K562 (cell line): ENCODE results near the gene MEGF9. TPM values are rescaled to one million over a fixed set of nuclear protein-coding genes. Genes with fewer than 3 reads are reported as not detected.

Source experiments
- ATAC-seq: fragments of 200-7000 bp; cut with Tn5 transposase; 3 replicates; pipeline ENCODE4 v1.9.1; 2020; ENCODE audit warnings: moderate library complexity
- BruUV-seq: library from RNA; stranded (reverse); fragments of 400-500 nt; replicated peaks from 2 replicates; lab custom pipeline; 2021; lab: Mats Ljungman, UMichigan
- CTCF ChIA-PET: fragments of 300-600 bp; formaldehyde crosslinking; extraction: SDS; loops from one replicate; lab custom pipeline; 2021; ENCODE audit warnings: low intra/inter-chr PET ratio; lab: Yijun Ruan, JAX
- POLR2A ChIA-PET: fragments of 300-600, 350-650 bp; sonication (Branson Sonifier 250); formaldehyde crosslinking; extraction: SDS; loops from one replicate; lab custom pipeline; 2021; ENCODE audit warnings: antibody characterized with exemption, inconsistent platforms; lab: Yijun Ruan, JAX
- DNase-seq, 4 experiments: peaks; one replicate each; pipeline versions ENCODE4 v3.0.0 to v3.0.0-alpha.2; 2011 to 2018; ENCODE audit warnings: low spot score in 3 of 4, mixed read lengths in 3 of 4; ENCODE audit errors: extremely low read depth in 1 of 4
- FAIRE-seq: peaks from 2 replicates; lab custom pipeline; 2011; peaks lifted over from hg19 to GRCh38; lab: Jason Lieb, UNC
- H2AFZ ChIP-seq: 2 replicates; pipeline ENCODE4 v1.6.0; 2011; ENCODE audit warnings: low read depth, low read length, control low read depth, inconsistent platforms
- H3K27ac ChIP-seq: fragments of 200-600 bp; 3 replicates; pipeline ENCODE4 v1.8.0; 2011; ENCODE audit warnings: low read depth, mild to moderate bottlenecking, control low read depth, inconsistent platforms, low read length, moderate library complexity, mixed read lengths; ENCODE audit errors: extremely low read depth
- H3K27me3 ChIP-seq, 2 experiments: fragments of 300-600 bp in 1 of 2; 2 replicates in 1 of 2; 3 replicates in 1 of 2; pipeline versions ENCODE4 v1.6.0 to v1.8.0; 2011; ENCODE audit warnings: inconsistent platforms in 2 of 2, low read length in 2 of 2, mild to moderate bottlenecking in 1 of 2, mixed read lengths in 1 of 2, moderate library complexity in 1 of 2; ENCODE audit not compliant: control insufficient read depth in 2 of 2, insufficient read depth in 2 of 2
- H3K36me3 ChIP-seq: fragments of 300-600 bp; 3 replicates; pipeline ENCODE4 v1.8.0; 2011; ENCODE audit warnings: mild to moderate bottlenecking, low read length, inconsistent platforms; ENCODE audit not compliant: control insufficient read depth, insufficient read depth
- H3K4me1 ChIP-seq, 2 experiments: fragments of 200-600 bp in 1 of 2; replicated peaks in 1 of 2; 2 replicates in 1 of 2; 3 replicates in 1 of 2; pipeline versions ENCODE4 v1.5.1 to v1.8.0; 2011; ENCODE audit warnings: inconsistent platforms in 2 of 2, low read length in 2 of 2, mild to moderate bottlenecking in 1 of 2, mixed read lengths in 1 of 2, moderate library complexity in 1 of 2; ENCODE audit not compliant: control insufficient read depth in 2 of 2, insufficient read depth in 2 of 2
- H3K4me2 ChIP-seq: 2 replicates; pipeline ENCODE4 v1.6.1; 2011; ENCODE audit warnings: low read length, control low read depth, inconsistent platforms, mixed read lengths; ENCODE audit not compliant: insufficient read depth
- H3K4me3 ChIP-seq: fragments of 200-600 bp; sonication (generic), shearing (Covaris generic); 2 replicates; pipeline ENCODE4 v1.5.1; 2016; ENCODE audit warnings: control low read depth, inconsistent platforms
- H3K79me2 ChIP-seq: fragments of 200-600 bp; 3 replicates; pipeline ENCODE4 v1.8.0; 2011; ENCODE audit warnings: low read length, inconsistent platforms; ENCODE audit not compliant: control insufficient read depth, insufficient read depth
- H3K9ac ChIP-seq, 2 experiments: 2 replicates each; pipeline versions ENCODE4 v1.6.0 to v1.6.1; 2011; ENCODE audit warnings: low read depth in 2 of 2, low read length in 2 of 2, control low read depth in 1 of 2, inconsistent platforms in 1 of 2, mild to moderate bottlenecking in 1 of 2, mixed read lengths in 1 of 2; ENCODE audit not compliant: insufficient read depth in 1 of 2
- H3K9me1 ChIP-seq: one replicate; pipeline ENCODE4 v1.6.0; 2011; ENCODE audit warnings: inconsistent platforms, mild to moderate bottlenecking, low read length, moderate library complexity; ENCODE audit not compliant: control insufficient read depth, insufficient read depth
- H3K9me3 ChIP-seq: replicated peaks from 2 replicates; pipeline ENCODE4 v1.5.1; 2011; ENCODE audit warnings: low read depth, low read length, inconsistent platforms; ENCODE audit not compliant: control insufficient read depth, insufficient read depth
- H4K20me1 ChIP-seq: replicated peaks from 2 replicates; pipeline ENCODE4 v1.6.1; 2011; ENCODE audit warnings: low read length, inconsistent platforms, mixed read lengths; ENCODE audit not compliant: control insufficient read depth, insufficient read depth
- FOXK1 ChIP-seq: sonication (generic); formaldehyde crosslinking; IDR thresholded peaks from 2 replicates; pipeline ENCODE4 v1.8.0; 2022; ENCODE audit warnings: missing genetic modification reagents, mild to moderate bottlenecking, borderline replicate concordance
- JUN ChIP-seq, 2 experiments: sonication (generic) in 1 of 2; formaldehyde crosslinking in 1 of 2; IDR thresholded peaks; 2 replicates each; pipeline versions ENCODE4 v1.6.1 to v1.8.0; 2012 to 2022; ENCODE audit warnings: borderline replicate concordance in 2 of 2, mild to moderate bottlenecking in 2 of 2, improper control_type of control experiment in 1 of 2, low read depth in 1 of 2, low read length in 1 of 2, missing genetic modification reagents in 1 of 2
- LARP7 ChIP-seq: fragments of 450-650 bp; IDR thresholded peaks from 2 replicates; pipeline ENCODE4 v1.6.1; 2016
- ZNF274 ChIP-seq: IDR thresholded peaks from 2 replicates; pipeline ENCODE4 v1.6.1; 2011; ENCODE audit warnings: low read depth, mild to moderate bottlenecking, low read length, moderate library complexity, borderline replicate concordance
- ZNF512 ChIP-seq: IDR thresholded peaks from 2 replicates; pipeline ENCODE4 v1.6.1; 2016; ENCODE audit warnings: missing genetic modification characterization, missing compliant biosample characterization
- WGBS: fragments of 100-300 bp; shearing (Covaris generic); methylation state at CpG from one replicate; pipeline ENCODE4 v1.1.6; 2016; ENCODE audit warnings: low coverage, mixed read lengths; ENCODE audit not compliant: insufficient coverage; ENCODE audit errors: missing lambda C conversion rate; 5-methylcytosine and 5-hydroxymethylcytosine counted together
- in situ Hi-C: fragments of 300-500 bp; cut with MboI; formaldehyde crosslinking; loops from 4 replicates; pipeline ENCODE4 v1.15.0; 2018; ENCODE audit warnings: inconsistent platforms, mixed read lengths
- intact Hi-C: fragments of 100-400 bp; cut with micrococcal nuclease; formaldehyde crosslinking; loops from 2 replicates; pipeline ENCODE4 v1.14.2; 2022
- polyA plus RNA-seq, 8 experiments: library from polyadenylated mRNA; depleted of rRNA in 4 of 8; stranded (reverse) in 5 of 8; unstranded in 3 of 8; fragments of >200 nt; fragmentation: Nextera tagmentation in 2 of 8; fragmentation: Illumina TruSeq in 1 of 8; extraction: Ambion mirVana in 2 of 8; extraction: Trizol in 1 of 8; gene quantifications; 2 replicates each; pipeline versions ENCODE4 v1.2.1 to v1.2.3, GENCODE V29; 2011 to 2014; ENCODE audit warnings: inconsistent platforms in 1 of 8, missing spikeins in 1 of 8
- total RNA-seq, 7 experiments: library from RNA; depleted of rRNA in 6 of 7; stranded (reverse); fragments of >200 nt in 6 of 7; fragmentation: Illumina TruSeq in 2 of 7; extraction: Trizol in 2 of 7; gene quantifications; 2 replicates each; pipeline versions ENCODE4 v1.2.1 to v1.2.3, GENCODE V29; 2011 to 2021; ENCODE audit warnings: low replicate concordance in 1 of 7

Gene MEGF9
- total and polyA plus RNA-seq, 9 of the 15 experiments (the other 6 are each of a cell fraction or from before 2014, with no cell fraction given) = 2.1 to 6.2 (median 3.8) TPM

- TF ChIP-seq LARP7 = no peak
- TF ChIP-seq, all 486 proteins: peak for 0
Measured at GRCh38 chr9:120761006-120761405, 46.7 kb upstream of the MEGF9 start (continued).

DNA sequence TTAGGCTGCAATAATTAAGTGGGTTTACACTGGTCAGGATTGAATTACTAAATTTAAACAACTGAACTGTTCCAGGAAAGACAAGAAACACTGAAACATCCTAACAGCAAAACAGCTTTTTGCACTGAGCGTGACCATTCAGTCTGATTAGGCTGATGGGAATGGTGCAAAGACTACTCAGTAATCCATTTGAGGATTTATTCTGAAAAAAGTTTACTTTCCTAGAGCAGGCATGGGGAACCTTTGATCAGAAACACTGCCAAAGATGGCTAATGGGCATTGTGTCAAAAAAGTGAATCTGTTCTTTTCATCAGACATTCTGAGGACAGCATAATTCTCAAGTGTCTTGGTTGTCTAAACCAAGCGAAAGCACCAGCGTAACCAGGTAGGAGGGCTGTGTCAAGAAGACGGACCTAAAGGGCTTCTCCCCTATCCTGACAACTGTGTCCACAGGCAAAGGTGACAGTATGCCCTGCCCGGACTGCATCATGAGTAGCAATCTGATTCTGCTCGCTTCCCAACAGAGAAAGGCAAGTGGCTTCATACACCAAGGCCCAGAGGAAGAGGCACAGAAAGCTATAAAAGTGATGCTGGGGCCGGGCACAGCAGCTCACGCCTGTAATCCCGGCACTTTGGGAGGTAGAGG lies 45.6 kb upstream of the MEGF9 start:
- H3K4me3 ChIP-seq = no peak overlapping the region
- peaks cover 0 to 5% of the 10 kb centered on the region in 2 experiments; a peak in 3 of 5 replicates for H3K4me1 ChIP-seq
- no peaks in the 10 kb centered on the region for H4K20me1 ChIP-seq
- 96% methylated on average over 9 of the region's 9 CpGs for WGBS
- no peak for ATAC-seq
- H3K9ac ChIP-seq = no peak overlapping the region
- no TSS peak for BruUV-seq
- in situ Hi-C loops (loop anchor here (10.0 kb wide), 1 partner anchor 635 kb away; no protein-coding TSS in a partner anchor), intact Hi-C loops (loop anchor here (5.0 kb wide), 5 partner anchors 107 to 642 kb away; partner anchors contain the start of gene RAB14)
- H3K27ac ChIP-seq = no peak overlapping the region
- H2AFZ ChIP-seq = no peak overlapping the region
- H3K79me2 ChIP-seq = 0 out of 3 replicates have a peak, but pooled peaks cover 3% of the 10 kb centered on the region
- TF ChIP-seq ZNF512 (tag) = no peak
- TF ChIP-seq FOXK1 (CRISPR knock-in tag) = no peak
- no peak for TF ChIP-seq JUN (IDR thresholded peaks at IDR 0.05; ENCODE audit: borderline replicate concordance, low read depth, low read length)
- no peak for TF ChIP-seq JUN (CRISPR knock-in tag; IDR thresholded peaks at IDR 0.05; ENCODE audit: borderline replicate concordance)
- TF ChIP-seq ZNF274 = no peak
- DNase-seq = no peak
- POLR2A ChIA-PET = interaction anchor here (0.6 to 1.1 kb wide), 2 partner anchors 7 to 18 kb away, joined by 3 read pairs; no protein-coding TSS in a partner anchor
- H3K36me3 ChIP-seq = peaks cover 70% of the 10 kb centered on the region
- no peak for FAIRE-seq
- H3K27me3 ChIP-seq = no peaks in the 10 kb centered on the region
- CTCF ChIA-PET = no interaction called here
- no peak overlapping the region for H3K4me2 ChIP-seq
- H3K9me3 ChIP-seq = no peaks in the 10 kb centered on the region
- no peaks in the 10 kb centered on the region for H3K9me1 ChIP-seq
